Peyer's patch (tissue), 4 donors: Measurements from ENCODE around the gene SCN3A.

ENCODE experiments used
- POLR2A ChIP-seq, 2 donors: fragments of 450-650 bp; IDR thresholded peaks; one replicate each; pipeline ENCODE4 v1.5.1; 2017; ENCODE audit warnings: antibody characterized with exemption in 2 of 2, mild to moderate bottlenecking in 2 of 2, moderate library complexity in 2 of 2
- TF ChIP-seq, protein P1 (sequence below), 6 experiments: fragments of 450-650 bp in 4 of 6; fragments of 200-600 bp in 2 of 6; sonication (generic) in 1 of 6; IDR thresholded peaks; one replicate each; pipeline ENCODE4 v1.5.1; 2017 to 2019; ENCODE audit warnings: antibody characterized with exemption in 6 of 6, mild to moderate bottlenecking in 3 of 6, moderate library complexity in 1 of 6

DNA sequence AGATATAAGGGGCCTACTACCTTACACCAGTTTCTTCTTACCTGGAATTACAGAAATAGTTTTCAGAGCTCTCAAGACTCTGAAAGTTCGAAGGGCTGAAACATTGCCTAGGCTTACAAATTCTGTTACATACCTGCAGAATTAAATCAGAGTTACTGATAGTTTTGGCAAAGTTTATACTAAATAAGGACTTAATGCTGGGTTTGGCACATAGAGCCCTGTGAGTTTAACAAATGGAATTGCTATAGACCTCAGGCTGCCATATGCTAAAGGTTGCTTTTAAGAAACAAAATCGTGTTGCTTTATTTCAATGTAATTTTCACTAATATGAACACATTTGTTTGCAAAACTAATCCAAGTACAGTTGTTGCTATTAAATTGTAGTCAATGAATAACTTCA, 40.1 kb downstream of the SCN3A start:
- TF ChIP-seq POLR2A (IDR thresholded peaks at IDR 0.05): no peak
- TF ChIP-seq, protein P1, sequence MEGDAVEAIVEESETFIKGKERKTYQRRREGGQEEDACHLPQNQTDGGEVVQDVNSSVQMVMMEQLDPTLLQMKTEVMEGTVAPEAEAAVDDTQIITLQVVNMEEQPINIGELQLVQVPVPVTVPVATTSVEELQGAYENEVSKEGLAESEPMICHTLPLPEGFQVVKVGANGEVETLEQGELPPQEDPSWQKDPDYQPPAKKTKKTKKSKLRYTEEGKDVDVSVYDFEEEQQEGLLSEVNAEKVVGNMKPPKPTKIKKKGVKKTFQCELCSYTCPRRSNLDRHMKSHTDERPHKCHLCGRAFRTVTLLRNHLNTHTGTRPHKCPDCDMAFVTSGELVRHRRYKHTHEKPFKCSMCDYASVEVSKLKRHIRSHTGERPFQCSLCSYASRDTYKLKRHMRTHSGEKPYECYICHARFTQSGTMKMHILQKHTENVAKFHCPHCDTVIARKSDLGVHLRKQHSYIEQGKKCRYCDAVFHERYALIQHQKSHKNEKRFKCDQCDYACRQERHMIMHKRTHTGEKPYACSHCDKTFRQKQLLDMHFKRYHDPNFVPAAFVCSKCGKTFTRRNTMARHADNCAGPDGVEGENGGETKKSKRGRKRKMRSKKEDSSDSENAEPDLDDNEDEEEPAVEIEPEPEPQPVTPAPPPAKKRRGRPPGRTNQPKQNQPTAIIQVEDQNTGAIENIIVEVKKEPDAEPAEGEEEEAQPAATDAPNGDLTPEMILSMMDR (IDR thresholded peaks at IDR 0.05): no peak
